ENCODE results near the gene USP26. TPM values are rescaled to one million over a fixed set of nuclear protein-coding genes. Genes with fewer than 3 reads are reported as not detected.

USP26 gene
- total and polyA plus RNA-seq, 2 donors from 2014 or later = not detected

GRCh38 chrX:133007458-133007857 lies 89.5 kb downstream of the USP26 start:
- Histone ChIP-seq H3K9ac (ENCODE audit: low read length in 3 of 3) (no peak overlapping the region), H3K4me1 (ENCODE audit: control insufficient read depth in 2 of 3, insufficient read depth in 2 of 3, low read depth in 1 of 3, low read length in 3 of 3) (no peaks in the 10 kb centered on the region), H3K27me3 (ENCODE audit: control insufficient read depth, insufficient read depth, low read length) (no peaks in the 10 kb centered on the region), H3K4me3 (ENCODE audit: low read length in 3 of 3) (no peak overlapping the region), H3K36me3 (ENCODE audit: control insufficient read depth in 2 of 3, insufficient read depth in 3 of 3, low read length in 3 of 3) (no peaks in the 10 kb centered on the region), H3K27ac (ENCODE audit: low read depth in 2 of 2, low read length in 2 of 2) (no peak overlapping the region), H3K9me3 (ENCODE audit: control insufficient read depth in 2 of 3, insufficient read depth in 1 of 3, low read length in 3 of 3) (no peaks in the 10 kb centered on the region)
- DNase-seq (no peak), FAIRE-seq (no peak)
- no peak for TF ChIP-seq CTCF (IDR thresholded peaks at IDR 0.05; ENCODE audit: borderline replicate concordance, extremely low read depth, insufficient read depth)
- intact Hi-C loops (cut with DNase I) = no loop called here

GRCh38 chrX:133005616-133006015 lies 91.3 kb downstream of the USP26 start:
- FAIRE-seq (no peak), DNase-seq (no peak)
- intact Hi-C loops (cut with DNase I) = no loop called here
- TF ChIP-seq CTCF (IDR thresholded peaks at IDR 0.05; ENCODE audit: borderline replicate concordance, extremely low read depth, insufficient read depth) = no peak
- no peaks in the 10 kb centered on the region for H3K27me3 ChIP-seq (ENCODE audit: control insufficient read depth, insufficient read depth, low read length)
- H3K4me3 ChIP-seq (ENCODE audit: low read length in 3 of 3) = no peak overlapping the region
- no peak overlapping the region for H3K9ac ChIP-seq (ENCODE audit: low read length in 3 of 3)
- no peak overlapping the region for H3K27ac ChIP-seq (ENCODE audit: low read depth in 2 of 2, low read length in 2 of 2)
- H3K9me3 ChIP-seq (ENCODE audit: control insufficient read depth in 2 of 3, insufficient read depth in 1 of 3, low read length in 3 of 3) = no peaks in the 10 kb centered on the region
- no peaks in the 10 kb centered on the region for H3K36me3 ChIP-seq (ENCODE audit: control insufficient read depth in 2 of 3, insufficient read depth in 3 of 3, low read length in 3 of 3)
- H3K4me1 ChIP-seq (ENCODE audit: control insufficient read depth in 2 of 3, insufficient read depth in 2 of 3, low read depth in 1 of 3, low read length in 3 of 3) = no peaks in the 10 kb centered on the region

GRCh38 chrX:133005042-133005441 lies 91.9 kb downstream of the USP26 start:
- no peaks in the 10 kb centered on the region for H3K4me1 ChIP-seq (ENCODE audit: control insufficient read depth in 2 of 3, insufficient read depth in 2 of 3, low read depth in 1 of 3, low read length in 3 of 3)
- no peak overlapping the region for H3K4me3 ChIP-seq (ENCODE audit: low read length in 3 of 3)
- H3K36me3 ChIP-seq (ENCODE audit: control insufficient read depth in 2 of 3, insufficient read depth in 3 of 3, low read length in 3 of 3) = no peaks in the 10 kb centered on the region
- H3K9ac ChIP-seq (ENCODE audit: low read length in 3 of 3) = no peak overlapping the region
- intact Hi-C loops (cut with DNase I) = no loop called here
- H3K27me3 ChIP-seq (ENCODE audit: control insufficient read depth, insufficient read depth, low read length) = no peaks in the 10 kb centered on the region
- no peak overlapping the region for H3K27ac ChIP-seq (ENCODE audit: low read depth in 2 of 2, low read length in 2 of 2)
- FAIRE-seq (peak; percentile 56), DNase-seq (peak in 2 of 5 donors; percentile 23 to 41)
- peak; percentile 26 for TF ChIP-seq CTCF (IDR thresholded peaks at IDR 0.05; ENCODE audit: borderline replicate concordance, extremely low read depth, insufficient read depth)
- H3K9me3 ChIP-seq (ENCODE audit: control insufficient read depth in 2 of 3, insufficient read depth in 1 of 3, low read length in 3 of 3) = no peaks in the 10 kb centered on the region

GRCh38 chrX:132999209-132999608 lies 97.7 kb downstream of the USP26 start:
- Histone ChIP-seq H3K4me3 (ENCODE audit: low read length in 3 of 3) (no peak overlapping the region), H3K9ac (ENCODE audit: low read length in 3 of 3) (no peak overlapping the region), H3K9me3 (ENCODE audit: control insufficient read depth in 2 of 3, insufficient read depth in 1 of 3, low read length in 3 of 3) (no peaks in the 10 kb centered on the region), H3K36me3 (ENCODE audit: control insufficient read depth in 2 of 3, insufficient read depth in 3 of 3, low read length in 3 of 3) (no peaks in the 10 kb centered on the region), H3K27me3 (ENCODE audit: control insufficient read depth, insufficient read depth, low read length) (no peaks in the 10 kb centered on the region), H3K4me1 (ENCODE audit: control insufficient read depth in 2 of 3, insufficient read depth in 2 of 3, low read depth in 1 of 3, low read length in 3 of 3) (no peaks in the 10 kb centered on the region), H3K27ac (ENCODE audit: low read depth in 2 of 2, low read length in 2 of 2) (no peak overlapping the region)
- intact Hi-C loops (cut with DNase I) = no loop called here
- no peak for TF ChIP-seq CTCF (IDR thresholded peaks at IDR 0.05; ENCODE audit: borderline replicate concordance, extremely low read depth, insufficient read depth)
- DNase-seq (no peak), FAIRE-seq (no peak)

Measured in kidney (tissue), 14 donors.